MM.1S (cell line): Measurements from ENCODE around the gene PYCR2.
"Not testable (repeated sequence)": the region's sequence is repeated elsewhere in the genome, so short reads cannot be mapped to it uniquely, and the experiment has no call there.

Experiments
- DNase-seq: peaks from one replicate; pipeline ENCODE4 v3.0.0-alpha.2; 2015
- H2AFZ ChIP-seq: fragments of 300-600 bp; sonication (generic); 2 replicates; pipeline ENCODE4 v1.6.0; 2016; ENCODE audit warnings: antibody characterized with exemption, low read length
- H3F3A ChIP-seq: fragments of 300-600 bp; sonication (generic); 2 replicates; pipeline ENCODE4 v1.6.1; 2016; ENCODE audit warnings: mild to moderate bottlenecking, antibody characterized with exemption, low read length, moderate library complexity, mixed read lengths; ENCODE audit not compliant: insufficient read depth
- H3K27ac ChIP-seq: fragments of 300-600 bp; sonication (generic); 2 replicates; pipeline ENCODE4 v1.5.1; 2016; ENCODE audit warnings: mild to moderate bottlenecking, low read length
- H3K27me3 ChIP-seq: fragments of 300-600 bp; sonication (generic); replicated peaks from 2 replicates; pipeline ENCODE4 v1.6.0; 2016; ENCODE audit warnings: low read length; ENCODE audit not compliant: insufficient read depth
- H3K36me3 ChIP-seq: fragments of 300-600 bp; sonication (generic); replicated peaks from 2 replicates; pipeline ENCODE4 v1.6.1; 2016; ENCODE audit warnings: mild to moderate bottlenecking, low read length, mixed read lengths; ENCODE audit not compliant: insufficient read depth
- H3K4me1 ChIP-seq: fragments of 300-600 bp; sonication (generic); 2 replicates; pipeline ENCODE4 v1.6.1; 2016; ENCODE audit warnings: low read length, mixed read lengths
- H3K4me2 ChIP-seq: fragments of 300-600 bp; sonication (generic); 2 replicates; pipeline ENCODE4 v1.6.0; 2016; ENCODE audit warnings: low read depth, low read length
- H3K4me3 ChIP-seq: fragments of 300-600 bp; sonication (generic); 2 replicates; pipeline ENCODE4 v1.5.1; 2016; ENCODE audit warnings: low read length, mixed read lengths
- H3K79me2 ChIP-seq: fragments of 300-600 bp; sonication (generic); 2 replicates; pipeline ENCODE4 v1.6.1; 2016; ENCODE audit warnings: mixed run types, low read length, mixed read lengths
- H3K9ac ChIP-seq: fragments of 300-600 bp; sonication (generic); 2 replicates; pipeline ENCODE4 v1.6.1; 2016; ENCODE audit warnings: low read length, mixed read lengths
- H3K9me2 ChIP-seq: fragments of 300-600 bp; sonication (generic); replicated peaks from 2 replicates; pipeline ENCODE4 v1.6.1; 2016; ENCODE audit warnings: mild to moderate bottlenecking, low read length, mixed read lengths; ENCODE audit not compliant: insufficient read depth
- H3K9me3 ChIP-seq: fragments of 300-600 bp; sonication (generic); replicated peaks from 2 replicates; pipeline ENCODE4 v1.6.1; 2016; ENCODE audit warnings: mild to moderate bottlenecking, low read length, mixed read lengths; ENCODE audit not compliant: insufficient read depth
- H4K20me1 ChIP-seq: fragments of 300-600 bp; sonication (generic); 2 replicates; pipeline ENCODE4 v1.6.1; 2016; ENCODE audit warnings: mild to moderate bottlenecking, low read length, moderate library complexity, mixed read lengths; ENCODE audit not compliant: insufficient read depth
- EZH2 ChIP-seq: fragments of 300-600 bp; sonication (generic); optimal IDR thresholded peaks from 2 replicates; pipeline ENCODE3; 2017; ENCODE audit warnings: low read depth, mild to moderate bottlenecking, antibody characterized with exemption, low read length, mixed read lengths
- EZH2phosphoT487 ChIP-seq: fragments of 300-600 bp; sonication (generic); IDR thresholded peaks from 2 replicates; pipeline ENCODE4 v1.6.1; 2018; ENCODE audit warnings: antibody characterized with exemption, low read length
- TF ChIP-seq, protein P1 (sequence below): fragments of 300-600 bp; sonication (generic); IDR thresholded peaks from 2 replicates; pipeline ENCODE4 v1.5.1; 2016; ENCODE audit warnings: antibody characterized with exemption, low read length, mixed read lengths

PYCR2 gene

DNA sequence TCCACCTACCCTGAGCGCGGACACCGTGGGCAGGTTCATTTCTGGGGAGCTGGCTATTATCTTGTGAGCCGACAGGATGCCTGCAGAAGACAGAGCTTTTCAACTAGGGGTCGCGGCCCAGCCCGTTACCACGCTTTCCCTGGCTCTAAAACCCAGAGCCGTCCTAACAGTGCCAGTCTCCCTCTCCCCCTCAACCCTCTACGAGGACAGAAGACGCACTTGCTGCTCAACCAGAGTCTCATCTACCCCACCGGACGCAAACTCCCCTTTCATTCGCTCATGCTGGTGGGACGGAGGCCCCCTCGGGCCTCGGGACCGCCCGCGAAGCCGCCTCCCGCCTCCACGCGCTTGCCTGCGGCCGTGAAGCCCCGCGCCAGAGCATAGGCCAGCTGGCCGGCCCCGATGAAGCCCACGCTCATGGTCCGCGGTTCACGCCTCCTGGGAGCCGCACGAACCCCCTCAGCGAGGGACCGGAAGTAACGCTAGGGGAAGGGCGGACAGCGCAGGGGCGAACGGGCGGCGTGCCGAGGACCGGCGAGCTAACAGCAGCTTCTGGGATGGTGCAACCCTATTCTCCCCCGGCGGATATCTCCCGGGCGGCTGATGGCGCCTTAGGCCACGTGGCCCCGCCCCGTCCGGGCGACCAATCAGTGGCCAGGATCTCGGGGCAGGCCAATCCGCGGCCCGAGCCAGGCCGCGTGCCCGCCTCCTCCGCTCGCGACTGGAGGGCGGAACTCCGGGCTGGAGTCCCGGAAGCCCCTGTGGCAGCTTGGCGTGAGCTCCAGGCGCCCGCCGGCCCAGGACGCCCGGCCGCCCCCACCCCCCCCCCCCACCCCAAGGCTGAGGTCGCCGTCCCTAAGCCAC lies at the start of gene PYCR2:
Gene PYCR2 (minus strand): TSS at position 559 of the 864 bp plus-strand sequence. CDS start 140 bp downstream, at position 419.
- H3K9ac ChIP-seq, result peak within 1 kb of the TSS; percentile 97
- peak within 1 kb of the TSS; percentile 90 for H3K4me2 ChIP-seq
- peak within 1 kb of the TSS; percentile 98 for H3K4me3 ChIP-seq
- peaks cover 38% of the 10 kb centered on the region for H3K79me2 ChIP-seq
- H3K4me1 ChIP-seq, result peaks cover 15% of the 10 kb centered on the region
- peaks cover 3% of the 10 kb centered on the region; the same call in 1 of the 2 replicates for H3K36me3 ChIP-seq
- H3F3A ChIP-seq, result peaks cover 13% of the 10 kb centered on the region; the same call in 1 of the 2 replicates
- no peaks in the 10 kb centered on the region for H3K27me3 ChIP-seq
- TF ChIP-seq EZH2 (no peak), EZH2phosphoT487 (no peak)
- TF ChIP-seq, protein P1, sequence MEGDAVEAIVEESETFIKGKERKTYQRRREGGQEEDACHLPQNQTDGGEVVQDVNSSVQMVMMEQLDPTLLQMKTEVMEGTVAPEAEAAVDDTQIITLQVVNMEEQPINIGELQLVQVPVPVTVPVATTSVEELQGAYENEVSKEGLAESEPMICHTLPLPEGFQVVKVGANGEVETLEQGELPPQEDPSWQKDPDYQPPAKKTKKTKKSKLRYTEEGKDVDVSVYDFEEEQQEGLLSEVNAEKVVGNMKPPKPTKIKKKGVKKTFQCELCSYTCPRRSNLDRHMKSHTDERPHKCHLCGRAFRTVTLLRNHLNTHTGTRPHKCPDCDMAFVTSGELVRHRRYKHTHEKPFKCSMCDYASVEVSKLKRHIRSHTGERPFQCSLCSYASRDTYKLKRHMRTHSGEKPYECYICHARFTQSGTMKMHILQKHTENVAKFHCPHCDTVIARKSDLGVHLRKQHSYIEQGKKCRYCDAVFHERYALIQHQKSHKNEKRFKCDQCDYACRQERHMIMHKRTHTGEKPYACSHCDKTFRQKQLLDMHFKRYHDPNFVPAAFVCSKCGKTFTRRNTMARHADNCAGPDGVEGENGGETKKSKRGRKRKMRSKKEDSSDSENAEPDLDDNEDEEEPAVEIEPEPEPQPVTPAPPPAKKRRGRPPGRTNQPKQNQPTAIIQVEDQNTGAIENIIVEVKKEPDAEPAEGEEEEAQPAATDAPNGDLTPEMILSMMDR, result no peak
- no peaks in the 10 kb centered on the region for H4K20me1 ChIP-seq
- peak; percentile 99 for DNase-seq
- H3K9me2 ChIP-seq, result no peaks in the 10 kb centered on the region
- H3K9me3 ChIP-seq, result no peaks in the 10 kb centered on the region
- peak within 1 kb of the TSS; percentile 93 for H2AFZ ChIP-seq
- H3K27ac ChIP-seq, result peak within 1 kb of the TSS; percentile 83

DNA sequence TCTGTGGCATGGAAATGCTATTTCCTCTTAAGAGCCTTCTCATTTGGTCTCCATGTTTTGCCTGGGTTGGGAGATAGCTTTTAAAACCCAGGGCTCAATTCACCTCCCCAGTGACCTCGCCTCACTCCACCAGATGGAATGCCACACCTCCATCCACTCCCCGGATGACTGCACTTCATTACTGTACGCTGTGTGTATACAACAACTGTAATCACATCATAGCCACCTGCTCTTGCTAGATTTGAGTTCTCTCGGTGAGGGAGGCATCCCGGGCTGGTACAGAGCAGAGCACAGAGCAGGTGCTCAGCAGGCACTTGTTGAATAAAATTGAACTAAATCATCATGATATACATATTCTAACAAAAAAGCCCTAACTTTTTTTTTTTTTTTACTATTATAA lies 49.1 kb upstream of the PYCR2 start:
- no peak for TF ChIP-seq EZH2
- Histone ChIP-seq H3K4me2 (no peak overlapping the region), H3K79me2 (no peaks in the 10 kb centered on the region), H3K27me3 (no peaks in the 10 kb centered on the region), H3K4me3 (no peak overlapping the region), H3K9ac (no peak overlapping the region), H3K9me2 (no peaks in the 10 kb centered on the region), H3K9me3 (no peaks in the 10 kb centered on the region), H4K20me1 (no peaks in the 10 kb centered on the region), H3K36me3 (no peaks in the 10 kb centered on the region), H3K4me1 (no peaks in the 10 kb centered on the region), H2AFZ (no peak overlapping the region), H3F3A (peaks cover 3% of the 10 kb centered on the region; the same call in 1 of the 2 replicates), H3K27ac (no peak overlapping the region)
- DNase-seq, result no peak

DNA sequence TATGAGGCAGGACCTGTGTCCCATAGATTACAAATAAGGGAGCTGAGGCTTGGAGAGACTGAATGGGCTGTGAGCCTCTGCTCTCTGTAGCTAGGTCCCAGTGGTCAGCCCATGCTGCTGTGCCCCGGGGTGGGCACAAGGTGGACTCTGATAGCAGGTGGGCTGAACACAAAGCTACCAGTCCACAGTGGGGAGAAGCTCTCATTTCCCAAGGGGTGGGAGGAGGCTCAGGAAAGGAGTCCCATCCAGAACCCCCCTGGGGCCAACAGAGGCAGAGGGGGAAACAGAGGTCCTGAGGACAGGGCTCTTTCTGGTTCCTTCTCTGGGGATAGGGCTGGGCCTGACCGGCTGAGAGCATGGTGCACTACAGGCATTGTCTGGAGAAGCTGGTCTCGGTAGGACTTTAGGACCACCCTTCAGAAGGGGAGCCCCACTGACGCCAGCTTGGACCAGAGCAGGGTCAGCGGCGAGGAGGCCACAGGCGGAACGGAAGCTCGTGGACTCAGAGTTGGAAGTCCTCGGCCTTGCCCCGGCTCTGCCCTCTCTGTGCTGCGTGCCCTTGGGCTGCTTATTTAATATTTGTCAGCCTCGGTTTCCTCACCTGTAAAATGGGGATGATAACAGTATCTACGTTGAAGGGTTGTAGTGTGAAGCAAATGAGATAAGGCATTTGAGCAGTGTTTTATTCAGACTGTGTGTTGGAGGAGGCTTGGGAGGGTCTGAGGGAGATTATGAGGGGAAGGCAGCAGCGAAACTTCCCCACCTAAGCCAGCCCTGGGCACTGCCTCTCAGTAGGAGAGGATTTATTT lies 48.5 kb upstream of the PYCR2 start:
- no peaks in the 10 kb centered on the region for H3K4me1 ChIP-seq
- H3K4me2 ChIP-seq, result no peak overlapping the region
- no peaks in the 10 kb centered on the region for H3K9me3 ChIP-seq
- no peak for DNase-seq
- no peaks in the 10 kb centered on the region for H3K36me3 ChIP-seq
- no peaks in the 10 kb centered on the region; the same call in 1 of the 2 replicates for H3F3A ChIP-seq
- no peak overlapping the region for H3K27ac ChIP-seq
- H3K9ac ChIP-seq, result no peak overlapping the region
- no peaks in the 10 kb centered on the region for H3K79me2 ChIP-seq
- TF ChIP-seq, protein P1, result no peak
- TF ChIP-seq EZH2phosphoT487, result no peak
- no peak for TF ChIP-seq EZH2
- no peaks in the 10 kb centered on the region for H4K20me1 ChIP-seq
- no peaks in the 10 kb centered on the region for H3K27me3 ChIP-seq
- H3K4me3 ChIP-seq, result no peak overlapping the region
- no peaks in the 10 kb centered on the region for H3K9me2 ChIP-seq
- H2AFZ ChIP-seq, result no peak overlapping the region

DNA sequence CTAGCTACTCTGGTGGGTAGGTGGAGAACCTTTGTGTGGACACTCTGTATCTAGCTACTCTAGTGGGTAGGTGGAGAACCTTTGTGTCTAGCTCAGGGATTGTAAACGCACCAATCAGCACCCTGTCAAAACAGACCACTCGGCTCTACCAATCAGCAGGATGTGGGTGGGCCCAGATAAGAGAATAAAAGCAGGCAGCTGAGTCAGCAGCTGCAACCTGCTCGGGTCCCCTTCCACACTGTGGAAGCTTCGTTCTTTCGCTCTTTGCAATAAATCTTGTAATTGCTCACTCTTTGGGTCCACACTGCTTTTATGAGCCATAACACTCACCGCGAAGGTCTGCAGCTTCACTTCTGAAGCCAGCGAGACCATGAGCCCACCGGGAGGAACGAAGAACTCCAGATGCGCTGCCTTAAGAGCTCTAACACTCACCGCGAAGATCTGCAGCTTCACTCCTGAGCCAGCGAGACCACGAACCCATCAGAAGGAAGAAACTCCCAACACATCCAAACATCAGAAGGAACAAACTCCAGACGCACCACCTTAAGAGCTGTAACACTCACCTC lies 46.6 kb upstream of the PYCR2 start:
- H3K9ac ChIP-seq, H3K4me3 ChIP-seq, H3K36me3 ChIP-seq, H3K27ac ChIP-seq, H4K20me1 ChIP-seq, H3K79me2 ChIP-seq, DNase-seq, H3K9me2 ChIP-seq, H2AFZ ChIP-seq, H3K4me1 ChIP-seq, H3K27me3 ChIP-seq, H3K4me2 ChIP-seq, H3K9me3 ChIP-seq, H3F3A ChIP-seq: not testable (repeated sequence)

DNA sequence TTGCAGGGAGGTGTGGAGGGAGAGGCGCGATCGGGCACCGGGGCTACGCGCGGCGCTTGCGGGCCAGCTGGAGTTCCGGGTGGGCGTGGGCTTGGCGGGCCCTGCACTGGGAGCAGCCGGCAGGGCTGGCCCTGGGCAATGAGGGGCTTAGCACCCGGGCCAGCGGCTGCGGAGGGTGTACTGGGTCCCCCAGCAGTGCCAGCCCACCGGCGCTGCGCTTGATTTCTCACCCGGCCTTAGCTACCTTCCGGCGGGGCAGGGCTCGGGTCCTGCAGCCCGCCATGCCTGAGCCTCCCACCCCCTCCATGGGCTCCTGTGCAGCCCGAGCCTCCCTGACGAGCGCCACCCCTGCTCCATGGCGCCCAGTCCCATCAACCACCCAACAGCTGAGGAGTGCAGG lies 45.7 kb upstream of the PYCR2 start:
- H3K27me3 ChIP-seq, DNase-seq: not testable (repeated sequence)

More for the DNA sequence above, 45.7 kb upstream of the PYCR2 start:
- not testable (repeated sequence) for H3K27ac ChIP-seq, H3K4me1 ChIP-seq, H3F3A ChIP-seq, H2AFZ ChIP-seq, H3K4me2 ChIP-seq, H3K9me3 ChIP-seq, H3K4me3 ChIP-seq, H3K9ac ChIP-seq, H3K36me3 ChIP-seq, H3K9me2 ChIP-seq, H3K79me2 ChIP-seq, H4K20me1 ChIP-seq
